Testis (tissue), 2 donors: ENCODE measurements around the gene MS4A15.

Experiments
- POLR2A ChIP-seq: fragments of 450-650 bp; IDR thresholded peaks from one replicate; pipeline ENCODE4 v1.6.1; 2017; ENCODE audit warnings: antibody characterized with exemption, mild to moderate bottlenecking, moderate library complexity
- TF ChIP-seq, protein P1 (sequence below), 3 experiments: fragments of 450-650 bp in 2 of 3; fragments of 200-600 bp in 1 of 3; sonication (generic) in 1 of 3; IDR thresholded peaks; one replicate each; pipeline ENCODE4 v1.5.1; 2016 to 2019; ENCODE audit warnings: antibody characterized with exemption in 3 of 3, mild to moderate bottlenecking in 2 of 3, moderate library complexity in 1 of 3

GRCh38 chr11:60772666-60773065 is 16.0 kb downstream of the MS4A15 start:
- TF ChIP-seq, protein P1, sequence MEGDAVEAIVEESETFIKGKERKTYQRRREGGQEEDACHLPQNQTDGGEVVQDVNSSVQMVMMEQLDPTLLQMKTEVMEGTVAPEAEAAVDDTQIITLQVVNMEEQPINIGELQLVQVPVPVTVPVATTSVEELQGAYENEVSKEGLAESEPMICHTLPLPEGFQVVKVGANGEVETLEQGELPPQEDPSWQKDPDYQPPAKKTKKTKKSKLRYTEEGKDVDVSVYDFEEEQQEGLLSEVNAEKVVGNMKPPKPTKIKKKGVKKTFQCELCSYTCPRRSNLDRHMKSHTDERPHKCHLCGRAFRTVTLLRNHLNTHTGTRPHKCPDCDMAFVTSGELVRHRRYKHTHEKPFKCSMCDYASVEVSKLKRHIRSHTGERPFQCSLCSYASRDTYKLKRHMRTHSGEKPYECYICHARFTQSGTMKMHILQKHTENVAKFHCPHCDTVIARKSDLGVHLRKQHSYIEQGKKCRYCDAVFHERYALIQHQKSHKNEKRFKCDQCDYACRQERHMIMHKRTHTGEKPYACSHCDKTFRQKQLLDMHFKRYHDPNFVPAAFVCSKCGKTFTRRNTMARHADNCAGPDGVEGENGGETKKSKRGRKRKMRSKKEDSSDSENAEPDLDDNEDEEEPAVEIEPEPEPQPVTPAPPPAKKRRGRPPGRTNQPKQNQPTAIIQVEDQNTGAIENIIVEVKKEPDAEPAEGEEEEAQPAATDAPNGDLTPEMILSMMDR (IDR thresholded peaks at IDR 0.05), result no peak
- TF ChIP-seq POLR2A, result no peak
